HG03575 (cell line): Measurements from ENCODE around the gene CTTN.

Source experiments
- ATAC-seq: cut with Tn5 transposase; IDR thresholded peaks from one replicate; pipeline ENCODE4 v1.9.1; 2021; ENCODE audit not compliant: unreplicated experiment, insufficient number of reproducible peaks, low FRiP score; ENCODE audit errors: extremely low read depth

Gene CTTN

DNA sequence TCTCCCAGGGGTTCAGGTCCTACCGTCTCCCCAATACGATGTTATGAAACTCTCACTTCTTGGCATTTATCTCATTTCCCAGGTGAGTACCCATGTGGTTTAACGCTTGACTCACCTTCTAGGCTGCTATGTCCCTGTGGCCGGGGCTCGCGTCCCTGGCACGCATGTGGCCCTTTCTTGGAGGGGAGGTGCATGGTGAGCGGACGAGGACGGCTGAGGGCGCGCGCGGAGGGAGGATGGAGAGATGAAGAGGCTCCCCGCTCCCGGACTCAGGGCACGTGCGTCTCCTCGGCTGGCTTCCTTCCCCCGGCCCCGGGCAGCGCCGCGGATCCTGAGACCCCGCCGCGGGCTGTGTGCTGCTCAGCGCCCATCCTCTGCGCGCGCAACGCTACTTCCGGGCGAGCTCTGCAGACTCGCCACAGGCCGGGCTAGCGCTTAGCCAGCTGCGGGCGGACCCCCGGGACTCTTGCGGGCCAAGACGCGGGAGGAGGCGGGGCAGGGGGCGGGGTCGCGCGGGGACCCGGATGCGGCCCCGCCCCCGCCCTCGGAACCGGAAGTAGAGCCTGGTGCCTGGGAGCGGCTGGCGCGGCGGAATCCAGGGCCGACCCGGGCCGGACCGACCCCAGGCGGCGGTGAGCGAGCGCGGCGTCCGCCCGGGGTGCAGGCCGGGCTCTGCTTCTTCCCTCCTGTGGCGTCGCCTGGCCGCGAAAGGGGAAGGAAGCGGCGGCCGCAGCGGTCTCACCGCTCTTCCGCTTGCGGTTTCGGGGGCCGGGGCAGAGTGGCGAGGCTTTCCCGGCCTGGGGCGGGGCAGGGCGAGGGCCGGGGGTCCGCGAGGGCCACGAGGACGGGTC is at the start of gene CTTN:
Gene CTTN, plus strand, starts transcription at position 547 of the 851 bp plus-strand sequence. CDS start 8,769 bp downstream, outside the sequence.
- no peak for ATAC-seq

- no peak for ATAC-seq
These were observed 49.7 kb upstream of the CTTN start for GRCh38 chr11:70348608-70349007.

GRCh38 chr11:70351646-70352045 is 46.7 kb upstream of the CTTN start:
- no peak for ATAC-seq

DNA sequence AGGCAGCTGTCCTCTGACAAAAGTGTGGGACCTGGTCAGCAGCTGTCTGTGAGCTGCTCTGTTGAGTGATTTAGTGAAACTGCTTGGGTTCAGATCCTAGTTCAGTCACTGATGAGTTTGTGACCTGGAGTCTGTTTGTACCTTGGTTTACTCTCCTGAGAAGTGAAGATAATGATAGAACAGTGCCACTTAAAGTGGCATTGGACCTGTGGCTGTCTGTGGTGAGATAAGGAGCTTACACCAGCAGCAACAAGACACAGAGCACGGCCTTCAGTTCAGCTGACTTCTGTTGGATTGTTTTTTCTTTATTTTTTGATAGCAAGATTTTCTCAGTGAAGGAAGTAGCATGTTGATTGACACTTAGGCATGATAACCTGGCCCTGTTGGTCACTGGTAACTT is 46.2 kb upstream of the CTTN start:
- ATAC-seq, result no peak

DNA sequence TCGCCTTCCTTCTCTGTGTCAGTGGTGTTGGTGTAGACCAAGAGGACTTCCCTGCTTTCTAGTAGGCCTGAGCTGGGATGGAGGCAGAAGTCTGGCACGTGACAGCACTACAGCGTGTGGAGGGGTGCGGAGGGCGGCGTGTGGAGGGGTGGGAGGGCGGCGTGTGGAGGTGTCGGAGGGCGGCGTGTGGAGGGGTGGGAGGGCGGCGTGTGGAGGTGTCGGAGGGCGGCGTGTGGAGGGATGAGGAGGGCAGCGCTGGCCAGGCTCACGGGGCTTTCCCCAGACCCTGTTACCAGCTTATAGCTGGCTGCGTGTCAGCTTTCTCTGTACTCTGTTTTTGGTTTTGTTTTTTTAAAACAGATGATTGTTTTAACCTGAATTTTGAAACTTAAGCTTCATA is 45.7 kb upstream of the CTTN start:
- no peak for ATAC-seq

- no peak for ATAC-seq
These were observed 45.0 kb upstream of the CTTN start for GRCh38 chr11:70353329-70353728.

- ATAC-seq, result no peak
These were observed 44.3 kb upstream of the CTTN start for GRCh38 chr11:70353900-70354568.

DNA sequence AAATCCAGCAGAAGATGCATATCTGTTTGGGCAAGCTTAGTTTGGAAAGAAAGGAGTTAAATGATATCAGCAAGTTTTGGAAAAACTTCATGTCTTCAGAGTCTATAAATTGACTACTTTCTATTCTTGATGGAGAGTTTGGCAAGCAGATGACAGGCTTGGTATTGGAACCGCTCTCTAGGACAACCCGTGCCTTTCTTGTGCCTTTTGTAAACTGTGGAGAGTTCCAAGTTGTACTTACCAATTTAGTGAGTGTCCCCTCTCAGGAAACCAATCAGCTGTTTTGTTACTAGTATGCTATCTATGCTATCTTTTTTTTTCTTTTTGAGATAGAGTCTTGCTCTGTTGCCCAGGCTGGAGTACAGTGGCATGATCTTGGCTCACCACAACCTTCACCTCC is 43.7 kb upstream of the CTTN start:
- ATAC-seq, result no peak

DNA sequence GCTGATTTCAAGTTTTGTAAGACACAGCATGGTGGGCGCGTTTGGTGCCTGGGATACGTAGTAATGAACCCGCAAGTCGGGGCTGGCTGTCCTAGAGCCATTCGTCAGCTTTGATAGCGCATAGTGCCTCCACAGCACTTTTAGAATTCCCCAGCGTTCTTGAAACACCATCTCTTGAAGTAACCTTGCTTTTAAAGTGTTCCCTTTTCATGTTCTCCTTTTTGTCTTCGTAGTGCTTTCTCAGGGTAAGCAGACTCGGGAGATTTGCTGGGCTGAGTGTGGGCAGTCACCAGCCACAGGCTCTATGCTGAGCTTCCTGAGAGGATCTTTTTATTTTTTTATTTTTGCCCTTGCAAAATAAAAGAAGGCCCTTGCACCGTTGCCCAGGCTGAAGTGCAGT is 39.6 kb upstream of the CTTN start:
- ATAC-seq, result no peak

DNA sequence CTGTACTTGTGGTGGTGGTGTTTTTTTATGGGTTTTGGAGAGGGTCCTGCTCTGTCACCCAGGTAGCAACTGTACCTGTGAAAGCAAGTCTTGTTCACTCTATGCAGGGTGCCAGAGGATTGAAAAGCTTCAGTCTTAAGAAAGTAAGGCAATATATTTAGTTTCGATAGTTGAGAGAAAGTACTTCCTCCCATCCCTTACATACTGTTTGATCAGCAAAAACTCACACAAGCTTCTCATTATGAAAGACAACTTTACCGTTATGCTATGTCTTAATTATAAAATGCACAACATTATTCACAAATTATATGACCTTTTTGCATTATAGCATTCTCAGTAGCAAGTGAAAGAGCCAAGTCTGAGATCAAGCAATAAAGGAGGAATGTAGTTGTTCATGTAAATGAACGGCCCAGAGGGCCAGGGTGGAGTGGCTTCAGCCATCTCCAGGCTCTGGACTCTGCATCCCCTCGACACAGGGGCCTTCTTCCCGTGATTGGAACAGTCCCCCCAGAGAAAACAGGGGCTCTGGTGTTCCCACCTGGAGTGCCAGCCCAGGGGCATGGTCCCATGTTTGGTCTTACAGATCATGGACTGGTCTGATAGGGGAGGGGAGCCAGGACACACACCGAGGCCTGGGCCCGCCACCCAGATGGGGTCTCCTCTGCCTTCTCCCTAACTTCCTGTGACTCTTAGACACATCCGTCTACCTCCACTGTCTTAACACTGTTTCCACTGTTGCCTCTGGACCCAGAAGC is 38.7 kb upstream of the CTTN start:
- ATAC-seq, result no peak

- ATAC-seq, result no peak
These were observed 38.1 kb upstream of the CTTN start for GRCh38 chr11:70360211-70360610.

DNA sequence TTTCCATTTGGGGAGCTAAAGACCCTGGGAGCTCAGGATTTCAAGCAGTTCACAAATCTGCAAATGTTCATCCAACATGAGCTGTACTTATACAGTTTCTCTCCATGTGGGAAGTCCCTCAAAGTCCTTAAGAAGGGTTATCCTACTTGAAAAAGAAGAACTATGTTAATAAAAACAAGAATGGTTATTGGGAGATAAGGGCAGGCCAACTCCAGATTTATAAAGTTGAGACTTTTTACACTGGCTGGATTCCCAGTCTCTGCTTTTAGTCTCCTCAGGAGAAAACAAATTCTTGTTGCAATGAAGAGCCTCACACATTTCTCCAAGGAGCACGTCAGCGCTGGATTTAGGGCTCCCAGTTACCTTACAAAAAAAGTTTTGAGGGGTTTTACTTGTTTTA is 34.2 kb upstream of the CTTN start:
- no peak for ATAC-seq

DNA sequence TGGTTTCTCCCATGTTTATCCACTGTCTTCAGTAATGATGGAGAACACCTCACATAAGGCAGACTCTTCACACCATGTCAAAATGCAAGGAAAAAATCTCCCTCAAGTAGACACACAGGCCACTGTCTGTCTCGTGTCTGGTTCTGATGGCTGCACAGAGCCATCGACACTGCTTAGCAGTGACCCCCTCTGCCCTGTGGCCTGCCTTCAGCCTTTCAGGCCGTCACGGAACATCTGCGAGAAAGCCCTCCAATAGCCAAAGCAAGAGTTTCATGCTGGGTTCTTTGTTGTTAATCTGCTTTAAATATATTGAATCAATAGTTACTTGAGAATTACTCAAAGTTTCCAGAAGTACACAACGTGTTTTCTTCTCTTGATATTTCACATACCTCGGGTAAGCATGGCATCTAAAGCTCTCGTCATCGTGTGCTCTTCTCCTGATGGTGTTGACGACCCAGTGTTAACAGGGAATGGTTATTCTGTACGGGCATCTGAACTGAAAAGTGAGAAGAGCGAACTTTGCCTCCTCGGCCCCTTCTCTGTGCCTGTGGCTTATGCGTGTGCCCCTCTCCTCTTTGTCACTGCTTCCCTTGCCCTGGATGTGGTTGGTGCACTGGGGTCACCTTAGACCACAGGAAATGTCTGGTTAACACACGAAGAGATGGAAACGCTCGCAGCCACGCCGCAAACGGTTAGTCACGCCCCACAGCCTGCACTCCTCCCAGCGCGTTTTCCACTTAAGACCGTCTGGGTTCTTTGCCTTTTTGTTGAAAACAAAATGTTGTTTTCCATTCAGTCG is 33.4 kb upstream of the CTTN start:
- ATAC-seq, result no peak

- no peak for ATAC-seq
These were observed 32.8 kb upstream of the CTTN start for GRCh38 chr11:70365544-70365927.

DNA sequence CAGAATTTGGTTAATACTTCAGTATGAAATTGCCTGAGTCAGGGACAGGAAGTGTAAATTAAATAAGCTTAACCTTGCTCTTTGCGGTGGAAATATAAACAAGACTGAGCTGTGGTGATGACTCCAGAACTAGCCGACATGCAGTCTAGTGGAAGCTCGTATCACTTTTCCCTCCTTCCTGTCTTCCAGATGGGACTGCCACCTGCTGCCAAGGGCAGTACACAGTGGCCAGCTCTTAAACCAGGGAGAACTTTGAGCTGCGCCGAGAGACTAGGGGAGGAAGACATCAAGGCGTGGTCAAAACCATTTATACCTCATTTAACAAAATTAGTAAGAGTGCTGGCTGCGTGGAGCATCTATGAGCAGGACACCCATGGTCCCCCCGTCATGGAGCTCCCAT is 31.3 kb upstream of the CTTN start:
- no peak for ATAC-seq

- ATAC-seq, result no peak
These were observed 29.4 kb upstream of the CTTN start for GRCh38 chr11:70368961-70369360.

DNA sequence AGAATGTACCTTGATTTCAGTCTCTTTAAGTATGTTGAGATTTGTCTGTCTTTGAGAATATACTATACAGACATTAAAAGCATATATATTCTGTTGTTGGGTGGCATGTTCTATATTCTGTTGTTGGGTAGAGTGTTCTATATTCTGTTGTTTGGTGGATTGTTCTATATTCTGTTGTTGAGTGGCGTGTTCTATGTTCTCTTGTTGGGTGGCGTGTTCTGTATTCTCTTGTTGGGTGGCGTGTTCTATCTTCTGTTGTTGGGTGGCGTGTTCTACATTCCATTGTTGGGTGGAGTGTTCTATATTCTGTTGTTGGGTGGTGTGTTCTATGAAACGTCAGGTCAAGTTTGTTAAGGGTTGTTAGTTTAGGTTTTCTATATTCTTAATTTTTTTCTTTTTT is 27.1 kb upstream of the CTTN start:
- ATAC-seq, result no peak

DNA sequence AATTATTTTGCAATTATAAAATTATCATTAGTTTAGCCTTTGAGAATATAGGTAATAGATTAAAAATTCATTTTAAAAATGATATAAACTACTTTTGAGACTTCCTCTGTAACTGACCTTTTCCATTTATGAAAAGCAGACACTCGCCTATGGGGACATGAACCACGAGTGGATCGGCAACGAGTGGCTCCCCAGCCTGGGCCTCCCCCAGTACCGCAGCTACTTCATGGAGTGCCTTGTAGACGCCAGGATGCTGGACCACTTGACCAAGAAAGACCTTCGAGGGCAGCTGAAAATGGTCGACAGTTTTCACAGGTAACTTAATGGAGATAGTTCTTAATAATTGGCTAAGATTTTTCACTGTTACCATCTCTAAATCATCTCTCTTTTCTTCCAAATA is 26.3 kb upstream of the CTTN start:
- ATAC-seq, result no peak

DNA sequence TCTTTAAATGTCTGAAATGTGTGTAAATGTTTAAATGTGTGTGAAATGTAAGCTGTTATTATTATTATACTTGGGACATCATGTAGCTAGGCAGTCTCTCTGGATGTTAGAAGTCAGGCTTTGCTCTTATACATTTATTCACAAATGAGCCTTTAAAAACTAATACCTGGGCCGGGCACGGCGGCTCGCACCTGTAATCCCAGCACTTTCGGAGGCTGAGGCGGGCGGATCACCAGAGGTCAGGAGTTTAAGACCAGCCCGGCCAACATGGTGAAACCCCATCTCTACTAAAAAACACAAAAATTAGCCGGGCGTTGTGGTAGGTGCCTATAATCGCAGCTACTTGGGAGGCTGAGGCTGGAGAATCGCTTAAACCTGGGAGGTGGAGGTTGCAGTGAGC is 21.7 kb upstream of the CTTN start:
- ATAC-seq, result no peak
